HG03159 (cell line): ENCODE data around the gene GPR108.

Experiments used
- ATAC-seq: cut with Tn5 transposase; IDR thresholded peaks from one replicate; pipeline ENCODE4 v1.9.1; 2021; ENCODE audit warnings: mild to moderate bottlenecking, moderate library complexity; ENCODE audit not compliant: unreplicated experiment

The GPR108 gene

DNA sequence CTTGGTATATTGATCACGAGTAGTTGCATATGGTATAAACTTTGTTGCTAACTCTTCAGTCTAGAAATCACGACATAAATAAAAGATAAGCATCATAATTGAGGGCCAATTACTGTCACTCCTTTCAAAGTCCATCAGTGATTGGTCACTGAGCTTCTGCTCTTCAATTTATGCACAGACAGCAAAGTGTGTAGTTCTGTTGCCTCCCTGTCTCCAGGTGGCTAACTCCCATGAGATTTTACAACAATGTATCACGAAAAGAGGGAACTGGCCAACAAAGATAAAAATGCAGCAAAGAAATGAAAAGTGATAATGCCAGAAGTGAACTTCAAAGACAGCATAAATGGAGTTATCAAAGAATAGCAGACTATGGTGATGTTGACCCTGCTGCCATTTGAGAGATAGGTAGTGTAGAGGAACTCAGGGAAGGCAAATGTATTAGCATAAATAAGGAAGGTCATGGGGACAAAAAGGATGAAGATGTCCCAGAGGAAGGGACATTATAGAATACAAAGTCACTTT, 54.7 kb downstream of the GPR108 start:
- ATAC-seq = no peak

DNA sequence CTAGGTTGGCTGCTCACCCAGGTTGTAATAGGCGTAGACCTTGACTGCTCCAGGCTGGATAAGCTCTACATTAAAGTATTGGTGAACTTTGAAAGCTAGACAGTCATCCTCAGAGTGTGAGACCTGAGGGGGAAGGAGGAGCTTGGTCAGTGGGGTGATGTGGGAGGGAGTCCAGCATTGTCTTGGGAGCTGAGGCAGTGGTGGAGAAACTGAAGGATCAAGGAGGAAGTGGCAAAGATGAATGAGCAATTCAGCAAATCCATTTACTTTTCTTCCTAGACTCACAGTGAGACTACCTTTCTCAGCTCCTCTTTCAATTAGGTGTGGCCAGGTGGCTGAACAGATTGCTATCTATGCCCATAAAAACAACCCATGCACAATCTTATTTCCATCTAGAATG, 57.2 kb downstream of the GPR108 start:
- ATAC-seq = no peak
